CD4-positive, alpha-beta T cell treated with Interleukin-2 at 100 ng/mL for 4 hours (primary cell): ENCODE data around the gene NMRAL1.
A peak's percentile ranks its signal among the peaks of the same experiment; 100 is the strongest.

Source experiments
- DNase-seq: peaks from one replicate; pipeline ENCODE4 v3.0.0-alpha.2; 2020; ENCODE audit warnings: low spot score

The NMRAL1 gene

DNA sequence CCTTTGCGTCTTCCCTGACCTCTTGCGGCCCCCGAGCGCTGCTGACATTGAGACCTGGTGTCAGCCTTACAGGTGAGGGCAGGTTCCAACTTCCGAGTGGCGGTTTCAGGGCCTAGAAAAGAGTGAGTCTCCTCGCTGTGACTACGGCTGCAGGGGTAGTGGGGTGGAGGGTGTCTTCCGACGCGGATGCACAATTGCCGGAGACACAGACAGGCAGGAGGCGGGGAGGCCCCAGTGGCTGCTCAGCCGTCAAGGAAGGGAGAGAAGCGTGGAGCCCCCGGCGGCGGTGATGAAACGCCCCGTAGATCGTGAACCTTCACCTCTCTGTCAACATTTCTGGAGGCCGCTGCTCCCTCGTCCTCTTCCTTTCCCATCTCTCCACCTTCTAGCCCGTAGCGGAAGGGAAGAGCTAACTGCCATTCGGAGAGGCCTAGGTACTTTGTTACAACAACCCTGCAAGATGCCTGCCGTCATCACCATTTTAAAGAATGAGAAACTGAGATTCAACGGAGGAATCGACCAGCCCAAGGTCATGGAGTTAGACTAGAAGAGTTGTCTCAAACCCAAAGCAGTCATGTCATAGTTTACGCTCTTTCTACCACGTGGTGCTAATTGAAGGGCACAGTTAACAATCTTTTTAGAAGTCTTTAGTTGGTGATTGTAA is 48.3 kb downstream of the NMRAL1 start:
- no peak for DNase-seq

DNA sequence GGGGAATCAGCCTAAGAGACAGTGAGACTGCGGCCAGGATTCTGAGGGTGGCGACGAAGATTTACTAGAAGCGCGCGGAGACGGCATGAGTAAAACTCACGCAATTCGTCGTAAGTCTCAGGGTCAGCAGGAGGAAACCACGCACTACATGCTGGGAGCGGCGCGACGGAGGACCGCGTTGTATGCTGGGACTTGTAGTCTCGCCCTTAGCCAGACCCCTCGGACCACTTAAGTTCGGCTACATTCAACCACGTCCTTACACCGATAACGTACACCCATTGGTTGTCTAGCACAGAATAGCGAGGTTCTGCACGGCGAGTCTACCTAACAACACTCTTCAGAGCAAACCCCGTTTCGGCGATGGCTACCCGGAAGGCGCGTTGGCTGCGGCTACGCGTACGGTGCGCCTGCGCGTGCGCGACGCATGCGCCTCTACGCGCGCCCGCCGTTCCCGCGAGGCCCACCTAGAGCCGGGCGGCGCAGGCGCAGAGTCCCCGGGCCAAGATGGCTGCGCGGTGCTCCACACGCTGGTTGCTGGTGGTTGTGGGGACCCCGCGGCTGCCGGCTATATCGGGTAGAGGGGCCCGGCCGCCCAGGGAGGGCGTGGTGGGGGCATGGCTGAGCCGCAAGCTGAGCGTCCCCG is 48.9 kb downstream of the NMRAL1 start, which contains the start of gene DNAJA3:
Gene DNAJA3, plus strand, starts transcription at position 491 of the 643 bp plus-strand sequence. Its CDS starts 14 bp downstream, at position 505.
- peak; percentile 90 for DNase-seq

DNA sequence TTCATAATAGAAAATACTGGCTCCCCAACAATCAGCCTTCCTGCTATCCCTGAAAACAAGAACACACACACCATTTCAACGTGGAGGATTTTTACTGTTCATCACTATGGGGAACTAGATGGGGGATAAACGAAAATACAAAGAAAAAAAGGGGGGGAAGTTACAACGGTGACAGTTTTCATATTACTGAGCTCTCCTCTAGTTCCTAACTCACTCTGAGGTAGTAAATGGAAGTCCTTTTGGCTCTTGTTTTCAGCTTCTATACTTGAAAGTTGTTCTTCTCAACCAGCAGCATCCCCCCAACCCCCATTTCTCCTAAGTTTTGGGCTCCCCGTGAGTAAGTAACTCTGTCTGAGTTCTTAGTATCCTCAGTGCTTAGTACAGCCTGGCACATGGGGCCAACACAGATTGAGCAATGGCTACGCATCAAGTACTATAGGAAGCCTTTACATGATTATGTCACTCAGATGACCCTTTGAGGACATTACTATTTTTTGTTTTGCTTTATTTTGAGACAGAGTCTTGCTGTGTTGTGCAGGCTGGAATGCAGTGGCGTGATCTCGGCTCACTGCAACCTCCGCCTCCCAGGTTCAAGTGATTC is 53.8 kb downstream of the NMRAL1 start:
- no peak for DNase-seq

DNA sequence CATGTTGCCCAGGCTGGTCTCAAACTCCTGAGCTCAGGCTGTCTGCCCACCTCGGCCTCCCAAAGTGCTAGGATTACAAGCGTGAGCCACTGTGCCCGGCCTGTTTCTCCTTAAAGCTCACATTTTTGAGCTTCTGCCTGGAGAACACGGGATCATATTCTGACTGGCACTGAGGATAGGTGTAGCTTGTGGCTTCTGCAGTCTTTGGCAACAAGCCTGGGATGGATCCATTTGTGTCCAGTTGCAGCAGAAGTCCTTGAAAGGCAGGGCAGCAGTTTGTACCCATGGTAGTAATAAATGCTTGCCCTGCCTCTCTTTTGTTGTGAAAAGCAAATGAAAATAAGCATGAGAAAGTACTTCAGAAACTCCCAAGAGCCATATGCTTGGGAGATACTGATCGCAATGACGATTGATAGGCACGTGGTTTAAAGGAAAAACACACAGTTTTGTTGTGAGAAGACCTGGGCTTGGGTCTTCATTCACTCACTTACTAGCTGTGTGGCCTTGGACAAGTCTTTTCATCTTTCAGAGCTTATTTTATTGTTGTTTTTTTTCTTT is 54.9 kb downstream of the NMRAL1 start:
- no peak for DNase-seq

DNA sequence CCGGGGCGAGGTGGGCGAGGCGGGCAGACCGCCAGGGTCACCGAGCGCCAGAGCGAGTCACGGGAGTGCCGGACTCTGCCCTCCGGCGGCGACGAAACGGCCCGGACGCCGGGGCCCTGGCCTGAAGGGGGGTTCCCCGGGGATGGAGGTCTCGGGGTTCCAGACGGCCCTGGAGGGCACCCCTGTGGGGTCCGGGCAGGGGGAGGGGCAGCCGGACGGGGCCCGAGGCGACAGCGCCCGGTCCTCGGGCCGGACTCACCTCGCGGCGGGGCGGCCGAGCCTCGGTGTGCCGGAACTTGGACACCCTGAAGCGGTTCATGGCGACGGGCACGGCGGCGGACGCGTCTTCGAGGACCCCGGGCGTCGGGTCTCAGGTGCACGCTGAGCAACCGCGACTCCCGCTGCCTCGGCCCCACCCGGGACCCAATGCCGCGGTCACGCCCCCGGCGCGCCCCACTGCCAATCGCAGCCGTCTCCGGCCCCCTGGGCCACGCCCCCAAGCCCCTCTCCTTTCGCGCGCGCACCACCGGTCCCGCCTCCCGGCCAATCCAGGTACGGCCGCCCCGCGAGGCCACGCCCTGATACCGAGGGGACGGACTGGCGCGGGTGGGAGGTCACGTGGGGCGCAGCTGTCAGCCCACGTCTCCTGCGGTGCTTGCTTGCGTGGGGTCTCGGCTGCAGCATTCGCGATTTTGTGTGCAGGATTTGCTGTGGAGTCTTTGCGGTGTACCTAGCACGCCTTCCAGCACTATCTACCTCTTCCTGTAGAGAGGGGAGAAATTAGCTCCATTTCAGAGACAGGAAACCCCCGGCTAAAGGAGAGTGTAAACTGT is 58.0 kb downstream of the NMRAL1 start, which contains the start of gene CORO7:
Gene CORO7, minus strand, starts transcription at position 397 of the 833 bp plus-strand sequence. Its CDS starts 78 bp downstream, at position 319.
- DNase-seq, result peak; percentile 99

DNA sequence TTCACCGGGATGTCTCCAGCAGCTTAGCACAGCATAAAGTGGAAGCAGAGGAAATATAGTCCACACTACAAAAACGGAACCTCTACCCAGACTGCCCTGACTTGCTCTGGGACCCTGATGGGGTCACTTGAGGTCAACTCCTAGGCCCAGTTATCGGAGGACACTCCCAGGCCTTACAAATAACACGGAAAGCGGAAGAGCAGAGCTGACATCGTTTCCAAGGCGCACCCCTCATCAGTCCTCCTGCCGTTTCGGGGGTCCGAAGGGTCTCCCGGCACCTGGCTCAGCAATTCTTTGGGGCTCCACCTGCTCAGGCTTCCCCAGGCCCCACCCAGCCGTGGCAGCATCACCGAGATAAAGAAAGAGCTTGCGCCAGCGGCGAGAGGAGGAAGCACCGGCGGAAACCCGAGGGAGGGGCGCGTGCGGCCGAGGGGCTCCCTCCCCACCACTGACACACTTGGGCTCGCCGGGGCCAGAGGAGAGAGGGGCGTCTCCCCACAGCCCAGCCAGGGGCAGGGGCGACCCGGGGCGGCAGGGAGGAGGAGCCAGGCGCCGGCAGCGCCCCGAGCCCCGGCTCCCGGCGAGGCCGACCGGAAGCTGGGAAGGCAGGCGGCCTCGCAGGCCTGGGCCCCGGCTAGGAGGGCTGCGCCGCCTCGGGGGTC is 58.8 kb downstream of the NMRAL1 start:
- peak; percentile 70 for DNase-seq

DNA sequence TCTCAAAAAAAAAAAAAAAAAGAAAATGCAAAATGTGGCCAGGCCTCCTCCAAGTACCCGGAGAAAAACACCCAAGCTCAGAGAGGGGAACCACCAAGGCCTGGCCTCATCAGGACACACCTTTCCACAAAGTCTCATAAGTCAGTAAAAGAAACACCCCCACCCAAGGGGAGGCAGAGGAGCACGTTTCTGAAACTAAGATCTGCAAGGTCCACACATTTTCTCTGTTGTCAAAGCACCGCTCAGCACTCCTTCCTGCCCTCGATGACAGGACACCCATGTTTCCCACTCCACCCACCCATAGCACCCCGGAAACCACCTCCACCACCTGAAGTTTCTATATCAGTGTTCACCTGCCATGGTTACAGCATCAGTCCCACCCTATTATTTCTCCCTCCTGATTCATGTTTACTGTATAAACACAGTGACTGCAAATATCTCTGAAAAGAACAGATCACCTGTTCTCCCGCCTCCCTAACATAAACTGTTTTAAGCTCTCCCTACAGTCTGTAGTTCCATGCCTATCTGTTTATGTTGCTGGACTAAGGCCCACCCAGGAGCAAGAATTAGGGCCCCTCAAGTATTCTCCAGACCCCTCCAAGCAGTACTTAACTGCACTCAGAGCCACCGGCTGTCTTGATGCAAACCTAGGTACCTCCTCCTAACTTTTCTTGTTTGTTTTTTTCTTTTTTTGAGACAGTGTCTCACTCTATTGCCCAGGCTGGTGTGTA is 60.1 kb downstream of the NMRAL1 start:
- peak; percentile 94 for DNase-seq

DNA sequence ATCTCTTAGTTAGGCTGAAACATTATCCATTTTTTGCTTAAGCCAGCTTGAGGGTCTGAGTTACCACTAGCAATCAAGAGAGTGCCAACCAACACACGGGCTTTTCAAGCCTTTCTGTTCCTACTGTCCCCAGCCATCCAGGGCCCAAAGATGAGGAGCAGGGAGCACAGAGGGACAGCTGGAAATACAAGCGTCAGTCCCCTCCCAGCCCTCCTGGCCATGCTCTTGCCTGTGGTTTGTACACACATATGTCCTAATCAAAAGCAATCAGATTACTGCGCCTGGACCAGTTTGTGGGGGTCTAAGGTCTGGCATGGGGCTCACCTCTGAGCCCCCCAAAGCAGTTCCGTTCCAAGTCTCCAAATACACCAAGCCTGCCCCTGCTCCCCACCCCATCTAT is 61.6 kb downstream of the NMRAL1 start:
- DNase-seq, result no peak

DNA sequence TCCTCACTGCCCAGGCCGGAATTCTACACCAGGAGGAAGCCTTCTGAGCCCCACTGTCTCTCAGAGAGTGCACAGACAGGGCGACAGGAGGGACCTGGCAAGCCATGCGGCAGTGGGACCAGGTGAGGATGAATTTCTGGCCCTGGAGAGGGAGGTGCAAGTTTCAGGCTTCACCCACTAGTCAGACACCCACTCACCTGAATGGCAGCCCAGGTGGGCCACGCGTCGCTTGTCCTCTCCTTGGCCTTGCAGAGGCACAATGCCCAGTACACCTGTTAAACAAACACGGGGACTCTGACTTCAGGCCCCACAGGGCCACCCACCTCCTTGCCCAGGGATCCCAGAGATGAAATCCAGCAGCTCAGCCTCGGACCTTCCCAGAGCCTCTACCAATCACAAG is 62.3 kb downstream of the NMRAL1 start:
- no peak for DNase-seq
